ENCODE results near the gene SEPTIN14. TPM values are rescaled to one million over a fixed set of nuclear protein-coding genes. Genes with fewer than 3 reads are reported as not detected.
"Not testable (repeated sequence)": the region's sequence is repeated elsewhere in the genome, so short reads cannot be mapped to it uniquely, and the experiment has no call there.

SEPTIN14 gene
- total and polyA plus RNA-seq, 2 of the 4 experiments (the other 2 are of a cell fraction) = not detected

- H3K4me3 ChIP-seq (ENCODE audit: insufficient read depth, low read depth, low read length); H2AK5ac ChIP-seq (ENCODE audit: low read depth, low read length); H2BK120ac ChIP-seq (ENCODE audit: low read depth, low read length); H4K20me1 ChIP-seq (ENCODE audit: insufficient read depth, low read length); H2BK15ac ChIP-seq (ENCODE audit: low read depth, low read length); H4K8ac ChIP-seq (ENCODE audit: low read depth in 2 of 2, low read length in 2 of 2); H3K4me1 ChIP-seq (ENCODE audit: control insufficient read depth, insufficient read depth, low read length); H2BK5ac ChIP-seq (ENCODE audit: low read depth, low read length, poor library complexity, severe bottlenecking); H2AK9ac ChIP-seq (replicated peaks; ENCODE audit: low read depth, low read length, poor library complexity); H3K9me1 ChIP-seq (ENCODE audit: insufficient read depth, low read length); H3K27me3 ChIP-seq (ENCODE audit: control insufficient read depth, insufficient read depth, low read length); H4K91ac ChIP-seq (ENCODE audit: insufficient read depth, low read depth, low read length); H3K36me3 ChIP-seq (ENCODE audit: control insufficient read depth, insufficient read depth, low read length); intact Hi-C loops (cut with micrococcal nuclease); BruUV-seq (replicated peaks); H4K5ac ChIP-seq (ENCODE audit: low read depth, low read length); dilution Hi-C loops (cut with HindIII; ENCODE audit: low sequenced_read_pairs, unreplicated experiment); H3K14ac ChIP-seq (replicated peaks; ENCODE audit: low read depth, low read length); H3K56ac ChIP-seq (ENCODE audit: extremely low read depth, insufficient read depth, low read length); H3K9ac ChIP-seq (ENCODE audit: low read depth, low read length); ATAC-seq (ENCODE audit: low read depth); CTCF ChIA-PET; H2AFZ ChIP-seq (replicated peaks; ENCODE audit: low read length, poor library complexity); H3K4ac ChIP-seq (ENCODE audit: low read depth, low read length); H3K27ac ChIP-seq (ENCODE audit: insufficient read depth, low read length); POLR2A ChIA-PET (ENCODE audit: unreplicated experiment); DNase-seq; H3K79me1 ChIP-seq (ENCODE audit: low read depth in 1 of 2, low read length in 2 of 2); H3K4me2 ChIP-seq (ENCODE audit: low read depth, low read length); H3K23ac ChIP-seq (ENCODE audit: low read depth, low read length); H2BK20ac ChIP-seq (ENCODE audit: low read depth, low read length); in situ Hi-C loops (cut with MboI; ENCODE audit: low sequenced_read_pairs); H3K9me3 ChIP-seq (ENCODE audit: control insufficient read depth, insufficient read depth, low read length); H3K18ac ChIP-seq (ENCODE audit: low read depth, low read length): not testable (repeated sequence)
- WGBS, 2 experiments (ENCODE audit: extremely low coverage in 2 of 2, insufficient read length in 1 of 2) = no CpG with 5 or more reads among the region's 1 CpG
These were observed 38.5 kb upstream of the SEPTIN14 start for GRCh38 chr7:55901059-55901458.
